ENCODE measurements around the gene FCHSD2.
A peak's percentile ranks its signal among the peaks of the same experiment; 100 is the strongest.

The FCHSD2 gene

GRCh38 chr11:73171436-73172161 is 29.5 kb upstream of the FCHSD2 start:
- no peak for DNase-seq

- no peak for DNase-seq
Measured at GRCh38 chr11:73170140-73170539, 28.0 kb upstream of the FCHSD2 start.

- DNase-seq: no peak
Measured at GRCh38 chr11:73168925-73169579, 26.9 kb upstream of the FCHSD2 start.

GRCh38 chr11:73167363-73167954 is 25.3 kb upstream of the FCHSD2 start:
- DNase-seq: no peak

GRCh38 chr11:73164803-73165540 is 22.9 kb upstream of the FCHSD2 start:
- no peak for DNase-seq

GRCh38 chr11:73163638-73164174 is 21.6 kb upstream of the FCHSD2 start:
- DNase-seq: no peak

GRCh38 chr11:73162196-73162740 is 20.1 kb upstream of the FCHSD2 start:
- DNase-seq: no peak

- DNase-seq: no peak
Measured at GRCh38 chr11:73160005-73160760, 18.1 kb upstream of the FCHSD2 start.

- DNase-seq: no peak
Measured at GRCh38 chr11:73159297-73159696, 17.2 kb upstream of the FCHSD2 start.

GRCh38 chr11:73158356-73159051 is 16.4 kb upstream of the FCHSD2 start:
- DNase-seq: no peak

GRCh38 chr11:73157101-73158010 is 15.2 kb upstream of the FCHSD2 start:
- DNase-seq: no peak

GRCh38 chr11:73156686-73157085 is 14.6 kb upstream of the FCHSD2 start:
- no peak for DNase-seq

GRCh38 chr11:73156114-73156513 is 14.0 kb upstream of the FCHSD2 start:
- no peak for DNase-seq

GRCh38 chr11:73155102-73155501 is 13.0 kb upstream of the FCHSD2 start:
- DNase-seq: no peak

GRCh38 chr11:73154178-73154577 is 12.1 kb upstream of the FCHSD2 start:
- DNase-seq: peak; percentile 55

GRCh38 chr11:73152861-73153483 is 10.9 kb upstream of the FCHSD2 start:
- peak; percentile 55 for DNase-seq

- DNase-seq: no peak
Measured at GRCh38 chr11:73152086-73152853, 10.2 kb upstream of the FCHSD2 start.

- DNase-seq: no peak
Measured at GRCh38 chr11:73151416-73151815, 9.3 kb upstream of the FCHSD2 start.

- DNase-seq: no peak
Measured at GRCh38 chr11:73149105-73149504, 7.0 kb upstream of the FCHSD2 start.

Measured in CD4-positive, alpha-beta T cell treated with Interleukin-6 for 4 hours (primary cell).